GM12892 (cell line): Measurements from ENCODE around the gene ARSB.

Experiments
- DNase-seq: peaks from one replicate; pipeline ENCODE4 v3.0.0; 2011; ENCODE audit not compliant: insufficient read length
- FAIRE-seq: peaks from 2 replicates; lab custom pipeline; 2011; peaks lifted over from hg19 to GRCh38; lab: Jason Lieb, UNC
- POLR2A ChIP-seq: IDR thresholded peaks from 2 replicates; pipeline ENCODE4 v1.6.1; 2011; ENCODE audit warnings: low read depth, low read length, control low read depth
- POLR2AphosphoS5 ChIP-seq: IDR thresholded peaks from 2 replicates; pipeline ENCODE4 v1.6.1; 2011; ENCODE audit warnings: low read depth, low read length, control low read depth
- TAF1 ChIP-seq: IDR thresholded peaks from 2 replicates; pipeline ENCODE4 v1.6.1; 2011; ENCODE audit warnings: low read depth, mild to moderate bottlenecking, control low read depth, low read length, borderline replicate concordance

ARSB gene

GRCh38 chr5:78908173-78909061 lies 76.7 kb downstream of the ARSB start:
- FAIRE-seq (no peak), DNase-seq (no peak)
- TF ChIP-seq POLR2A (no peak), TAF1 (no peak), POLR2AphosphoS5 (no peak)

DNA sequence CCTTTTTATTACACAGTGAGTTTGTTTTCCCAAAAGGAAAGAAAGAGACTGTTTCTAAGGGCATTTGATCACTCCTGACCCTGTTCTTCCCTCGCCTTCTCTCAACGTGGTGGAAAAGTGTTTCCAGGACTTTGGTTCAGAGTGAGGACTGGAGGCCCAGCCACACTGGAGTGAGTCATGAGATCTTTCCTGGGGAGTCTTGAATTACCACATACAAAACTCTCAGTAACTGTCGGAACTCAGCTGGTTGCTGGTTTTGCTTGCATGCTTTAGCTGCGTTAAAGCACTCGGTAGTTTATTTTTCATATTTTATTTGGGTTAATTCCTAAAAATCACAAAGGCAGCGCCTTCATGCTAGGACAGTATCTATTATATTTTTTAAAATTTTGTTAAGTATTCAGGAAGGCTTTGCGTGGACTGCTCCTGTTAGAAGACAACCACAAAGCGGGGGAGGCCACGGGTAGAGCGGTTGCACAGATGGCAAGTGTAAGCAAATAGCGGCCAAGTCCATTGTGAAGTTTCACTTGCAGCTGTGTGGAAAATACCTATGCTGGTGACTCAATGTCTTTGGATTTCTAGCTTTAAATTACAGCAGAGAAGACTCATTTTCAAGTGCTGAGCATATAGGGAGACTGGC lies 77.7 kb downstream of the ARSB start:
- DNase-seq (no peak), FAIRE-seq (peak; percentile 68)
- no peak for TF ChIP-seq TAF1
- TF ChIP-seq POLR2A, result no peak
- no peak for TF ChIP-seq POLR2AphosphoS5

DNA sequence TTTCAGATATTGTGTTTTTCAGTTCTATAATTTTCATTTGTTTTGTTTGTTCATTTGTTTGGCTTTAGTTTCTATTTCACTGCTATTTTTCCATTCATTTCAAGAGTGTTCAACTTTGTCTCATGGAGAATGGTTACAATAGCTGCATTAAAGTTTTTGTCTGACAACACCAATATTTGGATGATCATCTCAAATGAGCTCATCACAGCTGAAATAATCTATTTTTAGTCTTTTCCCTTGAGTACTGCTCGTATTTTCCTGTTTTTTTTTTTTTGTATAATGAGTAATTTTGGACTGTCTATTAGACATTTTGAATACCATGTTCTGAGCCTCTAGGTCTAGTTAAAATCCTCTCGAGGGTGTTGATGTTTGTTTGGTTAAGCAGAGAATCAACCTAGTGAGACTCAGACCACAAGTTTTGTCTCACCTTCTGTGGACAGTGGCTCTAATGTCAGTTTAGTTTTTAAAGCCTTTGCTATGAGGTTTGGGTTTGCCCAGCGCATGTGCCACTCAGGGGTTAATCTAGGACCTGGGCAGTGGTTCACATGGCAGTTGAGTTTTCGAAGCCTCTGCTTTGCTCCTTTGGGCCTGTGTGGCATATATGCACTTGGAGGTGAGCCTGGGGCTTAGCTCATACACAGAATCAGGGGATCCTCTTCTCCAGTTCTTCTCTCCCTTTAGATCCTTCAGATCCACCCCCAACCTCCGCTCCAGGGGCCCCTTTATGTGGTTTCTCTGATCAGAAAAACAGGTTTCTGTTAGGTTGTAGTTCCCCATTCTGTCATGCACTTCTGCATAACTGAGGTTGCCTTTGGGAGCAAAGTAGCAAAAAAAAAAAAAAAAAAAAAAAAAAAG lies 79.8 kb downstream of the ARSB start:
- FAIRE-seq (peak; percentile 72), DNase-seq (no peak)
- TF ChIP-seq POLR2A (no peak), TAF1 (no peak), POLR2AphosphoS5 (no peak)

GRCh38 chr5:78903861-78904260 lies 81.2 kb downstream of the ARSB start:
- DNase-seq (no peak), FAIRE-seq (no peak)
- TF ChIP-seq TAF1 (no peak), POLR2A (no peak), POLR2AphosphoS5 (no peak)

GRCh38 chr5:78903353-78903752 lies 81.8 kb downstream of the ARSB start:
- no peak for FAIRE-seq
- no peak for TF ChIP-seq POLR2AphosphoS5
- TF ChIP-seq POLR2A, result no peak
- TF ChIP-seq TAF1, result no peak

DNA sequence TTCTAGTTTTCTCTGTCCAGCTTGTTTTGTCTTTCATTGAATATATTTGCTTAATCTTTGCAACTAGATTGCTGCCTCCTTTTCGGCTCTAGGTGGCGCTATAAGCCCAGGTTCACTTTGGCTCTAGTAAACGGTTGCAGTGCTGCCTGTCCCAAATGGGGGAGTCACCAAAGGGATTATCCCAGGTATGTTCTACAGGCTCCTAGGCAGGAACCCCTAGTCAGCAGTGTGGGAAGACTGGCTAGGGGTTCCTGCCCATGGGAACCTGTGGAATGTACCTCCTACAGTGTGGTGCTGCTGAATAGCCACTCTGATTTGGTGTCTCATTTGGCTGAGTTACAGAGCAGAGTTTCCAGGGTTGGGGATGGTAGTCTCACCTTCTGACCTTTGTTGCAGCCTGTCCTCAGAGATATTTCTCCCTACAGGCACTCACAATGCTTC lies 85.2 kb downstream of the ARSB start:
- no peak for DNase-seq
- FAIRE-seq, result peak; percentile 38
- no peak for TF ChIP-seq POLR2AphosphoS5
- no peak for TF ChIP-seq POLR2A

More at GRCh38 chr5:78903353-78903752, 81.8 kb downstream of the ARSB start:
- DNase-seq, result no peak

- TF ChIP-seq POLR2AphosphoS5, result no peak
- no peak for TF ChIP-seq POLR2A
- no peak for TF ChIP-seq TAF1
- FAIRE-seq (no peak), DNase-seq (no peak)
Measured at GRCh38 chr5:78896132-78896531, 89.0 kb downstream of the ARSB start.

- TF ChIP-seq POLR2A (no peak), TAF1 (no peak)
- FAIRE-seq (no peak), DNase-seq (no peak)
Measured at GRCh38 chr5:78895616-78896015, 89.5 kb downstream of the ARSB start.

GRCh38 chr5:78893940-78894677 lies 91.0 kb downstream of the ARSB start:
- DNase-seq (no peak), FAIRE-seq (peak; percentile 71)
- no peak for TF ChIP-seq TAF1

DNA sequence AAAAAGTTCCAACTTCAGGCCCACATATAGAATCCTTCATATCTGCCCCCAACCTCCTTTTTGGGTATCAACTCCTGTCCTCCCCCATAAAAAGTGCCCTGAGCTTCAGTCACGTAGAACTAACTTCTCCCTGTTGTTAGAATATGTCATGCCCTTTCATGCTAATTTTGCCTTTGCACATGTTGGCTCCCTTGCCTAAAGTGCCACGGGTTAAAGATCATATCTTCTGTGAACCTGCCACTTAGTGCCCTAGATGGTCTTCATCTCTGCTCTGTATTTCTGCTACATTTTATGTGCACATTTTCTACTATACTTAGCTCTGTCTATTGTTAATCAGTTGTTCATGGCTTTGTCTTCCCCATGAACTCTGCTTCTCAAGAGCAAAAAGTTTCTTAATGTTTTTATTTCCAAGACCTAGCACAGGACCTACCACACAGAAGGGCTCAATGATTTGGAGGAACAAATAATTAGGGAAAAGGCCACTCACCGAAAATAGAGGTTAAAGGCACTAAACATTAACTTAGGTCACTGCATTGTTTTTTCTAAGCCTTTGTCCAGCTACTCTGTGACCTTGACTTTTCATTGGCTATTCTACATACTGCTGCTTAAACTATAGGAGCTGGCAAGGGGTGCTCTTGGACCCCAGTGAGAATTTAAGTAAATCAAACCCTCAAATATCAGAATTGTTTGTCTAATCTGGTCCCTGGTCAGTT lies 94.3 kb downstream of the ARSB start:
- no peak for FAIRE-seq

More for the DNA sequence above, 94.3 kb downstream of the ARSB start:
- no peak for DNase-seq
- no peak for TF ChIP-seq POLR2A
